BJ (cell line): ENCODE results near the gene AOC1. TPM values are rescaled to one million over a fixed set of nuclear protein-coding genes. Genes with fewer than 3 reads are reported as not detected.

Experiments used
- CTCF ChIA-PET: fragments of 350-600 bp; formaldehyde crosslinking; extraction: SDS; loops from one replicate; lab custom pipeline; 2021; ENCODE audit warnings: antibody characterized with exemption, inconsistent platforms; lab: Yijun Ruan, JAX
- POLR2A ChIA-PET: fragments of 300-600 bp; sonication (Branson Sonifier 250); formaldehyde crosslinking; extraction: SDS; loops from one replicate; lab custom pipeline; 2021; ENCODE audit warnings: antibody characterized with exemption; lab: Charles Lee
- DNase-seq: peaks from one replicate; pipeline ENCODE4 v3.0.0-alpha.2; 2011; ENCODE audit warnings: low read depth
- H3K27me3 ChIP-seq: 2 replicates; pipeline ENCODE4 v1.6.0; 2011; ENCODE audit warnings: low read length; ENCODE audit not compliant: control insufficient read depth, insufficient read depth
- H3K36me3 ChIP-seq: 2 replicates; pipeline ENCODE4 v1.5.1; 2011; ENCODE audit warnings: low read length; ENCODE audit not compliant: control insufficient read depth, insufficient read depth
- H3K4me3 ChIP-seq: 2 replicates; pipeline ENCODE4 v1.5.1; 2011; ENCODE audit warnings: low read depth, mild to moderate bottlenecking, control low read depth, low read length
- CTCF ChIP-seq: IDR thresholded peaks from 2 replicates; pipeline ENCODE4 v1.5.1; 2011; ENCODE audit warnings: low read depth, mild to moderate bottlenecking, control low read depth, inconsistent platforms, low read length, moderate library complexity; ENCODE audit not compliant: insufficient read depth
- polyA plus RNA-seq: library from polyadenylated mRNA; depleted of rRNA; stranded (reverse); fragments of >200 nt; gene quantifications from 2 replicates; pipeline ENCODE4 v1.2.3, GENCODE V29; 2011

Gene AOC1
- polyA plus RNA-seq, 1 experiment: not detected

DNA sequence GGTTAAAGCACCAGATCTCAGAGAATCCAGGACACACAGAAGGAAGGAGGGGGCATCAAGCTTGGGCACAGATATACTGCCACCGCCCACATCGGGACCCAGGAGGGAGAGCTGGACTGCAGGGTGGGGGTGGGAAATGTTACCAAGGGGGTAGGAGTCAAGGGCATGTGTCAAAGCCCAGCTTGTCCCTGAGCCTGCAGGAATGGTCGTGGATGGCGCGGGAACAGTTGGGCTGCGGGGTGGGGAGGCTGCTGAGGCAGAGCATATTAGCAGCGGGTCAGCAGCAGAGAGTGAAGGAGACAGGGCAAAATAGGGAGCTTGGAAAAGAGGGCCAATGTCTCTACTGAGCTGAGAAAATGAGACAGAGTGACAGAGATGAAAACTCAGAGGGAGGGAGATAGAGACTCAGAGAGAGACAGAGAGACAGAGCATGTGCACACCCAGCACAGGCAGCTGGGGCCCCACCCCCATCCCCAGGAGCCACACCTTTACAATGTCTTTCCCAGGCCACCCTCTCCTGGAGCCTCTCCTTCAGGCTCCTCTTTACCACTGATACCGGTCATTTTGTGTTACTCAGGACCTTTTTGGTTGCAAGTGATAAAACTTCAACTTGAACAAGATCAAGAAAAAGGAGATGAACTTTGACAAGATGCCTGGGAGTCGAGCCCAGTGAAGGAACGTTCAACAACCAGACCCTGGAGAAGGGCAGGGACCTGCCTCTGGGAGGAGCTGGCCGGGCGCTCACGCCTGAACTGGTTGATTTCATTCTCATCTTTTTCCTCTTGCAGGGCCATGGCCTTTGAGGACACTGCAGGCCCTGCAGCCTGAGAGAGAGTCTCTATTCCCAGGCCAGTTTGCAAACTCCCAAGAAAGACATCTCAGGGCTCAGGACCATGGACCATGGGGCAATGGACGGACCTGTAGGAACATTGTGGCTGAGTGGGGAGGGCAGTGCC is 50.0 kb downstream of the AOC1 start:
- ChIA-PET POLR2A (no interaction called here), CTCF (interaction anchor here (0.9 to 3.5 kb wide), 3 partner anchors 84 to 110 kb away, joined by 4 to 18 read pairs (median 4); no protein-coding TSS in a partner anchor)
- no peak for DNase-seq
- TF ChIP-seq CTCF: no peak
- peaks cover 4% of the 10 kb centered on the region for H3K27me3 ChIP-seq
- no peaks in the 10 kb centered on the region for H3K36me3 ChIP-seq
- H3K4me3 ChIP-seq: no peak overlapping the region

GRCh38 chr7:150903606-150904005 is 51.3 kb downstream of the AOC1 start:
- ChIA-PET CTCF (interaction anchor here (3.5 kb wide), 1 partner anchor 83 kb away, joined by 18 read pairs; no protein-coding TSS in a partner anchor), POLR2A (interaction anchor here (0.6 kb wide), 1 partner anchor 1355 kb away, joined by 3 read pairs; no protein-coding TSS in a partner anchor)
- Histone ChIP-seq H3K27me3 (peaks cover 4% of the 10 kb centered on the region; the same call in 1 of the 2 replicates), H3K36me3 (no peaks in the 10 kb centered on the region), H3K4me3 (no peak overlapping the region)
- TF ChIP-seq CTCF: no peak
- DNase-seq: no peak

DNA sequence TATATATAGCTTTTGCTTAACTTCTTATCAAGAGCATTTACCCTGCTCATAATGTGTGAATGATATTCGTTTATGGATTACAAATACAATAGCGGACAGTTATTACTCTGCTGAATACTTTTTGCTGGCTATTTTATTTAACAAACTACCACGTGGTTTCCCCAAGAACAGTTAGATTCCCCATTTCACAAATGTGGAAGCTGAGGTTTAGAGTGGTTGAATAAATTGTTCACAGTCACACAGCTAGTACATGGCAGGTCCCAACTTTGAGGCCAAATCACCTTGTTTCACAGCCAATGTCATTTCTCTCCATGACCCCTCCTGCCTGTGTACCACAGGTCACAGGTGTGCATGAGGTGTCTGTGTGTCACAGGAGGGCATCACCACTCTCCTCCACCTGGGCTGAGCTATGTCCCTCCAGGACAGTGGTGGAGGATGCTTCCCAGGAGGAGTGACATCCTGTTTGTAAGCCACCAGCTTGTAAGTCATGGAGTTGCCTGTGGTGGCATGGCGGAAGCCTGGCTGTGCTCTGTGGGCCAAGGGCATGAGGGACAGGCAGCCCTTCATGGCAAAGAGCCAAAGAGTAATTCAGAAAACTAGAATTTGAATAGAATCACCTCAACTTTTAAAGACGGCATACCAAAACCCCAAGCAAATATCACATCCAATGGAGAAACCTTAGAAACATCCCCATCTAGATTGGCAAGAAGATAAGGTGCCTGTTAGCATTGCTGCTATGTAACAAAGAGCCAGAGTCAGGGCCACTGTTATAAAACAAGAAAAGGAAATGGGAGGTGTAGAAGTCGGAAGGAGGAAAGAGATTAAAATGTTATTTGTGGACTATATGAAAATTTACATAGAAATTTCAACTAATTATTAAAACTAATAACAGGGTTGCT is 51.9 kb downstream of the AOC1 start:
- Histone ChIP-seq H3K4me3 (no peak overlapping the region), H3K27me3 (peaks cover 4% of the 10 kb centered on the region; the same call in 1 of the 2 replicates), H3K36me3 (no peaks in the 10 kb centered on the region)
- DNase-seq: no peak
- ChIA-PET POLR2A (no interaction called here), CTCF (interaction anchor here (3.5 kb wide), 1 partner anchor 82 kb away, joined by 18 read pairs; no protein-coding TSS in a partner anchor)
- TF ChIP-seq CTCF: no peak

- no peak for TF ChIP-seq CTCF
- CTCF ChIA-PET: interaction anchor here (0.7 to 4.0 kb wide), 4 partner anchors 10 to 329 kb away, joined by 3 to 22 read pairs (median 4); no protein-coding TSS in a partner anchor
- POLR2A ChIA-PET: no interaction called here
- no peaks in the 10 kb centered on the region for H3K27me3 ChIP-seq
- H3K36me3 ChIP-seq: no peaks in the 10 kb centered on the region
- H3K4me3 ChIP-seq: no peak overlapping the region
- DNase-seq: no peak
Observed at GRCh38 chr7:150908173-150908572, 55.9 kb downstream of the AOC1 start.
